NB4 (cell line): ENCODE measurements around the gene CDC73.

Experiments
- CTCF ChIP-seq: IDR thresholded peaks from one replicate; pipeline ENCODE4 v1.5.1; 2012; ENCODE audit warnings: low read depth, low read length
- MYC ChIP-seq: IDR thresholded peaks from 2 replicates; pipeline ENCODE4 v1.6.1; 2011; ENCODE audit warnings: low read depth, low read length
- POLR2A ChIP-seq: IDR thresholded peaks from 2 replicates; pipeline ENCODE4 v1.6.1; 2011; ENCODE audit warnings: mild to moderate bottlenecking; ENCODE audit not compliant: insufficient read length; ENCODE audit errors: extremely low read depth

- no peak for TF ChIP-seq CTCF
- TF ChIP-seq MYC = no peak
- TF ChIP-seq POLR2A = no peak
Measured at GRCh38 chr1:193144361-193144938, 22.6 kb downstream of the CDC73 start.
